Measurements from ENCODE around the gene INPP5B. TPM values are rescaled to one million over a fixed set of nuclear protein-coding genes. Genes with fewer than 3 reads are reported as not detected.
"Not testable (repeated sequence)": the region's sequence is repeated elsewhere in the genome, so short reads cannot be mapped to it uniquely, and the experiment has no call there.

INPP5B gene
- total RNA-seq, 2 experiments from 2014 or later = 30.4 to 31.2 TPM

DNA sequence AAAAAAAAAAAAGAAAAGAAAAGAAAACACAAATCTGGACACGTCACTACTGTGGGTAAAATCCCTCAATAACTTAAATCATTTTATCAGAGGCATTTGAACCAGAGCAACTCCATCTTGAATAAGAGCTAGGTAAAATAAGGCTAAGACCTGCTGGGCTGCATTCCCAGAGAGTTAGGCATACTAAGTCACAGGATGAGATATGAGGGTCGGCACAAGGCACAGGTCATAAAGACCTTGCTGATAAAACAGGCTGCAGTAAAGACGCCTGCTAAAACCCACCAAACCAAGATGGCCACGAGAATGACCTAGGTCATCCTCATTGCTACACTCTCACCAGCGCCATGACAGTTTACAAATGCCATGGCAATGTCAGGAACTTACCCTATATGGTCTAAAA is 43.9 kb downstream of the INPP5B start:
- DNase-seq = no peak
- CTCF ChIA-PET = no interaction called here
- intact Hi-C loops (cut with micrococcal nuclease) = no loop called here
- H3K4me1 Mint-ChIP-seq (ENCODE audit: low read depth) = no peaks in the 10 kb centered on the region
- no peaks in the 10 kb centered on the region for H3K27me3 Mint-ChIP-seq (ENCODE audit: low read depth)
- no peak overlapping the region for H3K4me3 Mint-ChIP-seq
- H3K9me3 Mint-ChIP-seq = peaks cover 4% of the 10 kb centered on the region
- H3K36me3 Mint-ChIP-seq (ENCODE audit: low read depth) = peaks cover 10% of the 10 kb centered on the region
- H3K27ac Mint-ChIP-seq = no peak overlapping the region

DNA sequence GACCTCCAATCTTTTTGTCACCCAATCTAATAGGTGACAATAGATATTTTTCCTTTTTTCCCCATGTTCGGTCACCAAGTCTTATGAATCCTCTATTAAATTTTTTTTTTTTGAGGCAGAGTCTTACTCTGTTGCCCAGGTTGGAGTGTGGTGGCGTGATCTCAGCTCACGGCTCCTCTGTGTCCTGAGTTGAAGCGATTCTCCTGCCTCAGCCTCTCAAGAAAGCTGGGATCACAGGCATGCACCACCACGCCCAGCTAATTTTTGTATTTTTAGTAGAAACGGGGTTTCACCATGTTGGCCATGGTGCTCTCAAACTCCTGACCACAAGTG is 45.0 kb downstream of the INPP5B start:
- Mint-ChIP-seq H3K4me1 (ENCODE audit: low read depth) (no peaks in the 10 kb centered on the region), H3K4me3 (no peak overlapping the region), H3K27ac (no peak overlapping the region), H3K36me3 (ENCODE audit: low read depth) (peaks cover 3% of the 10 kb centered on the region), H3K27me3 (ENCODE audit: low read depth) (no peaks in the 10 kb centered on the region), H3K9me3 (peaks cover under 1% of the 10 kb centered on the region)
- intact Hi-C loops (cut with micrococcal nuclease) = no loop called here
- no peak for DNase-seq
- CTCF ChIA-PET = no interaction called here

DNA sequence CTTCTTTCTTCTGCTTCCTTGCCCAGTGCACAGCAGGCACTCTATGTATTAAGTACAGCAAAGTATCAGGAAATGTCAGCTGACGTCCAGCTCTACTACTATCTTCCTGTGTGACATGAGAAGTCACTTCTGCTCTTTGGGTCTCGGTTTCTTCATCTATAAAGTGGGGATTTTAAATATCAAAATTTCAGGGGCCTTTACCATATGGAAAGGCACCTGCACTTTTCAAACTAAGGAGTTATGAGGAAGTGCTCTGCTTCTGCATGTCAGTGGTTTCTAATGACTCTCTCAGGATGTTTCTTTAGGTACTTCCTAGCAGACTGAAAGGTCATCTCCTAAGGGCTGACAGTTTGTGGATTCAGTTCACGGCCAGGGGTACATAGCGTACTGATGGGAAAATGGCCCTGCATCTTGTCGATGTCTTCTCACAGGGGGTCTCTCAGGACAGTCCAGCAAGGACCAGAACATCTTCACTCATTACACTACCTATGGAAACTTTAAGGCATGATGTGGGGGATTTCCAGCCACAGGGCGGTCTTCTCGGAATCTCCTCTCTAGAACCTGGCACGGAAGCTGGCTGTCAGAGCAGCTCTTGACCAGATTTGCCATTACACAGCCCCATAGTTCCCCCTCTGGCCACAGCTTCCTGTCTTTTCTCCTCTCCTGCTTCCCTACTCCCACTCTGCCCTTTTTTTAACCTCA is 45.5 kb downstream of the INPP5B start:
- no peaks in the 10 kb centered on the region for H3K4me1 Mint-ChIP-seq (ENCODE audit: low read depth)
- CTCF ChIA-PET = interaction anchor here (0.6 kb wide), 1 partner anchor 22 kb away, joined by 3 read pairs; no protein-coding TSS in a partner anchor
- no peaks in the 10 kb centered on the region for H3K27me3 Mint-ChIP-seq (ENCODE audit: low read depth)
- DNase-seq = no peak
- H3K27ac Mint-ChIP-seq = no peak overlapping the region
- no peak overlapping the region for H3K4me3 Mint-ChIP-seq
- intact Hi-C loops (cut with micrococcal nuclease) = no loop called here
- no peaks in the 10 kb centered on the region for H3K9me3 Mint-ChIP-seq
- H3K36me3 Mint-ChIP-seq (ENCODE audit: low read depth) = peaks cover 1% of the 10 kb centered on the region

DNA sequence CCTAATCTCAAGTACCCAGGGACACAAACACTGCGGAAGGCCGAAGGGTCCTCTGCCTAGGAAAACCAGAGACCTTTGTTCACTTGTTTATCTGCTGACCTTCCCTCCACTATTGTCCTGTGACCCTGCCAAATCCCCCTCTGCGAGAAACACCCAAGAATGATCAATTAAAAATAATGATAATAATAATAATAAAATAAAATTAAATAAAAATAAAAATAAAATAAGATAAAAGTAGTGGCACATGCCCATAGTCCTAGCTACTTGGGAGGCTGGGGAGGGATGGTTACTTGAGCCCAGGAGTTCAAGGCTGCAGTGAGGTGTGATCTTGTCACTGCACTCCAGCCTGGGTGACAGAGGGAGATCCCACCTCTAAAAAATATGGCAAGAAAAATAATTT is 49.3 kb downstream of the INPP5B start:
- intact Hi-C loops (cut with micrococcal nuclease); H3K9me3 Mint-ChIP-seq; H3K27me3 Mint-ChIP-seq (ENCODE audit: low read depth); H3K4me1 Mint-ChIP-seq (ENCODE audit: low read depth); DNase-seq; H3K36me3 Mint-ChIP-seq (ENCODE audit: low read depth); H3K4me3 Mint-ChIP-seq; H3K27ac Mint-ChIP-seq; CTCF ChIA-PET: not testable (repeated sequence)

DNA sequence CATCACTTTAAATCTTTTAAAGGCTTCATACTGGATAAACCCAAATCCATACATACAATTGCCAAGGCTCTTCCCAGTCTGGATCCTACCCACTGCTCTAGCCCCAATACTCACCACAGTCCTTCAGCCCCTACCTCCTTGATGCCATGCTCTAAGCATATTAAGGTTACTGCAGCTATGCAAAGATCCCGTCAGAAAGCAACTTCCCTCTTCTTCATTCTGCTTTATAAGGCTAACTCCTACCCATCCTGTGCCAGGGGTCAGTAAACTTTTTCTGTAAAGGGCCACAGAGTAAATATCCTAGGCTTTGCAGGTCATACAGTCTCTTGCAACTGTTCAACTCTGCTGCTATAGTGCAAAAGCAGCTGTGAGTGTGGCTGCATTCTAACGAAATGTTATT is 53.2 kb downstream of the INPP5B start:
- Mint-ChIP-seq H3K4me3 (no peak overlapping the region), H3K27me3 (ENCODE audit: low read depth) (no peaks in the 10 kb centered on the region), H3K9me3 (no peaks in the 10 kb centered on the region), H3K4me1 (ENCODE audit: low read depth) (no peaks in the 10 kb centered on the region), H3K27ac (no peak overlapping the region), H3K36me3 (ENCODE audit: low read depth) (peaks cover 3% of the 10 kb centered on the region)
- intact Hi-C loops (cut with micrococcal nuclease) = loop anchor here (5.0 kb wide), 1 partner anchor 84 kb away; no protein-coding TSS in a partner anchor
- DNase-seq = no peak
- CTCF ChIA-PET = no interaction called here

DNA sequence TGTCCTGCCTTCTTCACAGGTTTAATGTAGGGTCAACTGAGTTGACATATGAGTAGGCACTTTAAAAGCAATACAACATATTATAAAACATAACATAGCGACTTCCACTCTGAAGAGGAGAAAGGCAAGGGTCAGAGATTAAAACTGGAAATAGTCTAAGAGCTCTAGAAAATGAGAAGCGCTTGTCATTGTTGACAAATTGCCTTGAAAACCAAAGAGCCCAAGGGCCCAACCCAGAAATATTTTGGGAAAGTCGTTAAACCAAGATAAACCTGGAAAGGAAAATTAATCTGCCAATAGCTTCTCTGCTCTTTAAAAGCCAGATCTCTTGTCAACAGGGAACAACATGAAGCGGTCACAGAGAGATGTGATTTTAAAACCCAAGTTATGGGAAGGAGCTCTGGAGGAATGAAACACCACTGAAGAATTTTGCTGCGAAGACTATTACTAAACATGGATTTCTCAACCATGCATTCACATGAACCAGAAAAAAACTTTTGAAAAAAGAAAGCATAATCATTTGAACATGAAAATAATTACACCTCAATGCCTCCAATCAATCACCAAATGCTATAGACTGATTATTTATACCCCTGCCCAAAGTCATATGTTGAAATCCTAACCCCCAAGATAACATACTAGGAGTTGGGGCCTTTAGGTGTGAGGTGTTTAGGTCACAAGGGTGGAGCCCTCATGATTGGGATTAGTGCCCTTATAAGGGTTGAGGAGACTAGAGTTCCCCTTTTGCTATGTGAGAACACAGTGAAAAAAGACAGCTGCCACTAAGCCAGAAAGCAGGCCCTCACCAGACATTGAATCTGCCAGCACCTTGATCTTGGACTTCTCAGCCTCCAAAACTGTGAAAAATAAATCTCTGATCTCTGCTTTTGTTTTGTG is 54.5 kb downstream of the INPP5B start:
- CTCF ChIA-PET = interaction anchor here (0.9 kb wide), 1 partner anchor 33 kb away, joined by 3 read pairs; the partner anchor contains the start of gene MTF1
- DNase-seq = no peak
- Mint-ChIP-seq H3K36me3 (ENCODE audit: low read depth) (peaks cover 10% of the 10 kb centered on the region), H3K27ac (no peak overlapping the region), H3K27me3 (ENCODE audit: low read depth) (no peaks in the 10 kb centered on the region), H3K4me1 (ENCODE audit: low read depth) (no peaks in the 10 kb centered on the region), H3K4me3 (no peak overlapping the region), H3K9me3 (no peaks in the 10 kb centered on the region)
- intact Hi-C loops (cut with micrococcal nuclease) = loop anchor here (5.0 kb wide), 1 partner anchor 85 kb away; no protein-coding TSS in a partner anchor

DNA sequence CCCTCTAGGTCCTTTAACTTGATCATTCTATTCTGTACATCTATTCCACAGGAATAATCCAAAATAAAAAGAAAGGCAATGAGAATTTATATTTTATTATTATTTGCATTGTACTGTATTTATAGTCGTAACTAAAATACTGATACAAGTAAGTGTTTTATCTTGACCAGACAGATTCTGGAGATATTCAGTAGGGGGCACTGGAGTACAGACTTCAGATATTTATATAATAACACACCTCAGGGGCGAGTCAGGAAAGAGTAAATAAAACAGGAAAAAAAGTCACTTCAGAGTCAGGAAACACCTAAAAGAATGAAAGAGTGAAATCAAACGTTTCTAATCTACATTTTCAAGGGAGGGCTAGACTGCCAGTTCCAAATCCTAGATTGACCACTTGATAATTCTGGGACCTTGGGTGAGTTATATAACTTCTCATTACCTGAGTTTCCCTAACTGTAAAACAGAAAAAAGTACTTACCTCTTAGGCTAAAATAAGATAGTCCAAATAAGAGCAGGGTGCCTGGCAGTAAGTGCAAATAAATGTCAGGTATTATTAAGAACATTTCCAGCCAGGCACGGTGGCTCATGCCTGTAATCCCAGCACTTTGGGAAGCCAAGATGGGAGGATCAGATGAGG is 56.4 kb downstream of the INPP5B start:
- no peaks in the 10 kb centered on the region for H3K9me3 Mint-ChIP-seq
- H3K27ac Mint-ChIP-seq = no peak overlapping the region
- no peak for DNase-seq
- H3K27me3 Mint-ChIP-seq (ENCODE audit: low read depth) = no peaks in the 10 kb centered on the region
- intact Hi-C loops (cut with micrococcal nuclease) = loop anchor here (1.0 to 5.0 kb wide), 3 partner anchors 87 to 129 kb away; partner anchors contain the start of gene SF3A3
- peaks cover 24% of the 10 kb centered on the region for H3K36me3 Mint-ChIP-seq (ENCODE audit: low read depth)
- CTCF ChIA-PET = interaction anchor here (0.7 kb wide), 1 partner anchor 94 kb away, joined by 3 read pairs; no protein-coding TSS in a partner anchor
- H3K4me3 Mint-ChIP-seq = no peak overlapping the region
- no peaks in the 10 kb centered on the region for H3K4me1 Mint-ChIP-seq (ENCODE audit: low read depth)

DNA sequence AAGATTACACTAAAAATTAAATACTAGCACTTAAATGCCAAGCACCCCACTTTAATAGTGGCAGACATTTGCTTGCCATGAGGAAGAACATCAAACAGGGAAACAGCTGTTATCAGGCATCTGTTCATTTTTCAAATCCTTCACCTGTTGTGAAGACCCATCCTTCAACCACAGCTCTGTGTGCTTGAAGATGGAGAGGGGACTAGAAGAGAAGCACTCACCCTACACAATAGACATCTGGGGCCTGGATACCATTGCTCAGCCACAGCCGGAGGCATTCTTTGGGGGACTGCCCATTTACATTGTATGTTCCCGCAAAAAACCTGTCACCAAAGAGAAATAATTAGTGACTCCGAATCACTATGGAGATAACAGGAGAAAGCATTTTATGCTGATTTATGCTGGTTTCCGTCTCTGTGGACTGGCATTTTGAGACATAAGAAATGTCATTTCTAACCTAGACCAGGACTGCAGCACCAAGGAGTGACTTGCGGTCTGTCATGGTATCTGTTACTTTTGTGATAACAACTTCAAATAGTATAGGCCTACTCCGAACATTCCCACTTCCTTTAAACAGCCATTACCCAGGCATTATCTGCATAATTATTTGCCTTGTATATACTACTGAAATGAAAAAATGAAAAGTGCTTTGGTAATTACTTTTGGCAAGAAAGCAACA is 58.7 kb downstream of the INPP5B start:
- Mint-ChIP-seq H3K4me1 (ENCODE audit: low read depth) (peaks cover 7% of the 10 kb centered on the region), H3K27ac (no peak overlapping the region), H3K4me3 (no peak overlapping the region), H3K9me3 (no peaks in the 10 kb centered on the region), H3K27me3 (ENCODE audit: low read depth) (no peaks in the 10 kb centered on the region), H3K36me3 (ENCODE audit: low read depth) (peaks cover 25% of the 10 kb centered on the region)
- intact Hi-C loops (cut with micrococcal nuclease) = no loop called here
- CTCF ChIA-PET = interaction anchor here (0.6 to 1.0 kb wide), 2 partner anchors 72 to 115 kb away, joined by 3 read pairs; no protein-coding TSS in a partner anchor
- no peak for DNase-seq

DNA sequence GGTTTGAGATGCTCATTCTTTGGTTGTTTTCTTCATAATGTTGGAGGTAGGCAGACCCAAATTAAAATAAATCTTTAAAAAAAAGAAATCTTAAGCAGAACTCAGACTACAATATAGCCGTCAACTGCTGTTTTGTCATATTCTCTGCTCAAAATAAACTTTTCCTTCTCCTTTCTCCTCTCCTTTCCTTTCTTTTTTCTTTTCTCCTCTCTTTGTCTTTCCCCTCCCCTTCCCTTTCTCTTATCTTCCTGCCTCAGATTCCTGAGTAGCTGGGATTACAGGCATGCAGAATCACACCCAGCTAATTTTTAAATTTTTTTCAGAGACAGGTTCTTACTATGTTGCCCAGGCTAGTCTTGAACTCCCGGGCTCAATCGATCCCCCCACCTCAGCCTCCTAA is 62.7 kb downstream of the INPP5B start:
- CTCF ChIA-PET = interaction anchor here (0.7 kb wide), 1 partner anchor 17 kb away, joined by 3 read pairs; no protein-coding TSS in a partner anchor
- Mint-ChIP-seq H3K27me3 (ENCODE audit: low read depth) (no peaks in the 10 kb centered on the region), H3K4me3 (no peak overlapping the region), H3K4me1 (ENCODE audit: low read depth) (peaks cover 9% of the 10 kb centered on the region), H3K9me3 (no peaks in the 10 kb centered on the region), H3K36me3 (ENCODE audit: low read depth) (peaks cover 39% of the 10 kb centered on the region), H3K27ac (no peak overlapping the region)
- DNase-seq = no peak
- intact Hi-C loops (cut with micrococcal nuclease) = no loop called here

DNA sequence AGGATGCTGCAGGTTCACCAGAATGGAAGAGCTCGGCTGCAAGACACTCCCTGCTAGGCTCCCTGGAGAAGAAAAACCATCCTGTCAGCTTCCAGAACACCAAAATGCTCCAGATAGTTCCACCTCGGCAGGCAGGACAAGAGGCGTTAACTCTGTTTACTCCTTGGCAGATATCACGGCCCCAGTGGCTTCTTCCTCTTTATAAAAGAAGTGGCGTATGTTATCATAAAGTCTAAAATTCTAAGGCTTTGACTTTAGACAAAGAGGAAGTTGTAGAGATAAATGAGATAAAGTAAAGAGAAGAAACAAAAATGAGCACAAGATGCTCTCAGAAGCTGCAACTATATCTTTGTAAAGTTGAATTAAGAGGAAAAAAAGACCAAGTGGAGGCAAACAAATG is 63.2 kb downstream of the INPP5B start:
- H3K9me3 Mint-ChIP-seq = no peaks in the 10 kb centered on the region
- peaks cover 9% of the 10 kb centered on the region for H3K4me1 Mint-ChIP-seq (ENCODE audit: low read depth)
- H3K4me3 Mint-ChIP-seq = no peak overlapping the region
- no peak for DNase-seq
- H3K27ac Mint-ChIP-seq = no peak overlapping the region
- H3K27me3 Mint-ChIP-seq (ENCODE audit: low read depth) = no peaks in the 10 kb centered on the region
- H3K36me3 Mint-ChIP-seq (ENCODE audit: low read depth) = peaks cover 39% of the 10 kb centered on the region
- intact Hi-C loops (cut with micrococcal nuclease) = no loop called here
- CTCF ChIA-PET = interaction anchor here (1.2 kb wide), 1 partner anchor 15 kb away, joined by 3 read pairs; no protein-coding TSS in a partner anchor

DNA sequence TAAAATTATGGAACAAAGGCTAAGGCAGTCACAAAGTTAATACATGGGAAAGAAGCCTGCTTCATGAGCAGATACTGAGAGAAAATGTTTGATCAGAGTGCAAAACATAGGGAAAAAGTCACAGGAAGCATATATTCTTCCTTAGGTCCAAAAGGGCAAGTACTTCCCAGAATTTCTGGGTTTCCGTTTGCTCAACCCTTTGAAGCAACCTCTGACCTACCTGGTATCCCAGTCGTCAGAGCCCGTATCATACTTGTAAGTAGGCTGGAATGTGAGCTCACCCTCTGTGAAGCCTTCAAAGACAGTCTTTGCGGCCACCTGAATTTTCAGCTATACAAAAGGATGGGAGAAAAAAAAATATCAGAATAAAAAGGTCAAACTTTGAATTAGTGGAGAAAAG is 67.0 kb downstream of the INPP5B start:
- H3K9me3 Mint-ChIP-seq = no peaks in the 10 kb centered on the region
- no peak for DNase-seq
- intact Hi-C loops (cut with micrococcal nuclease) = no loop called here
- H3K4me1 Mint-ChIP-seq (ENCODE audit: low read depth) = peaks cover 9% of the 10 kb centered on the region
- H3K27ac Mint-ChIP-seq = no peak overlapping the region
- CTCF ChIA-PET = interaction anchor here (0.6 kb wide), 1 partner anchor 444 kb away, joined by 3 read pairs; no protein-coding TSS in a partner anchor
- H3K4me3 Mint-ChIP-seq = no peak overlapping the region
- H3K36me3 Mint-ChIP-seq (ENCODE audit: low read depth) = peaks cover 32% of the 10 kb centered on the region
- no peaks in the 10 kb centered on the region for H3K27me3 Mint-ChIP-seq (ENCODE audit: low read depth)

DNA sequence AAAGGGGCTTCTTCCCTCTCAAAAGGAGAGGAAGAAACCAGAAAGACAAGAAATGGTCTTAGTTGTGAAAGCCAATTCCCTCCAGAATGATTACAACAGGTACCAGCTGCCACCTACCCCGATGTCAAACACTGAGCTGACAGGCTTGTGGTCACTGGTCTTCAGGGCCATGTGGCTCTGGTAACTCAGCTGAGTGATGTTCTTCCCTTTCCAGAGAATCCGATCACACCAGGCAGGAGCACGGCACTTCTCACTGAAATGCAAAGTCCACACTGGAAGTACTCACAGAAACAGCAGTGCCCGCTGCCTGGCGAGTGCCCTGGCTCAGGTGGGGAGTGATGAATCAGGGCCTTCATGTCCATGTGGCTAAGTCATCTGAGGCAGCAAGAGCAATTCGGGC is 68.8 kb downstream of the INPP5B start:
- CTCF ChIA-PET = no interaction called here
- peaks cover 2% of the 10 kb centered on the region for H3K4me1 Mint-ChIP-seq (ENCODE audit: low read depth)
- H3K4me3 Mint-ChIP-seq = no peak overlapping the region
- intact Hi-C loops (cut with micrococcal nuclease) = no loop called here
- DNase-seq = no peak
- no peak overlapping the region for H3K27ac Mint-ChIP-seq
- peaks cover 39% of the 10 kb centered on the region for H3K36me3 Mint-ChIP-seq (ENCODE audit: low read depth)
- no peaks in the 10 kb centered on the region for H3K27me3 Mint-ChIP-seq (ENCODE audit: low read depth)
- H3K9me3 Mint-ChIP-seq = no peaks in the 10 kb centered on the region

All from activated naive CD4-positive, alpha-beta T cell treated with anti-CD3 and anti-CD28 coated beads for 36 hours (primary cell).